ENCODE results near the gene TRABD2B. TPM values are rescaled to one million over a fixed set of nuclear protein-coding genes. Genes with fewer than 3 reads are reported as not detected.

TRABD2B gene
- total and polyA plus RNA-seq, 12 donors, result 0.33 to 3.3 (median 0.83) TPM

DNA sequence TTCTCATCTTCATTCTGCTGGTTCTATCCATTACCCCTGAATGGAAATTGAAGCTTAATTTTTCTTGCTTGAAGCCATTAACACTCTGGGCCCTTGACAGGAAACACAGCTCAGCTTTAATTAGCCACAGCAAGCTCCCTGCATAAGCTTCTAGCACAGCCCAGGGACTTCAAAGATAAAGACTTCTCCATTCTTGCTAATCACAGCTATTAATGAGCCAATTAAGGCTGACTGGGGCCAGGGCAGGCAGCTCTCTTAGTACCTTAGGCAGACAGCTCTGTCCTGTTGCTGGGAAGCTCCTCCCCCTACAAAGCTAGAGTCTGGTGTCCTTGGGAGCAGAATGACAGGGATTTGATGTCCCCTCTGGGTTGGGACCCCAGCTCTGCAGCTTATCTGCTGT is 27.9 kb upstream of the TRABD2B start:
- TF ChIP-seq, protein P1, sequence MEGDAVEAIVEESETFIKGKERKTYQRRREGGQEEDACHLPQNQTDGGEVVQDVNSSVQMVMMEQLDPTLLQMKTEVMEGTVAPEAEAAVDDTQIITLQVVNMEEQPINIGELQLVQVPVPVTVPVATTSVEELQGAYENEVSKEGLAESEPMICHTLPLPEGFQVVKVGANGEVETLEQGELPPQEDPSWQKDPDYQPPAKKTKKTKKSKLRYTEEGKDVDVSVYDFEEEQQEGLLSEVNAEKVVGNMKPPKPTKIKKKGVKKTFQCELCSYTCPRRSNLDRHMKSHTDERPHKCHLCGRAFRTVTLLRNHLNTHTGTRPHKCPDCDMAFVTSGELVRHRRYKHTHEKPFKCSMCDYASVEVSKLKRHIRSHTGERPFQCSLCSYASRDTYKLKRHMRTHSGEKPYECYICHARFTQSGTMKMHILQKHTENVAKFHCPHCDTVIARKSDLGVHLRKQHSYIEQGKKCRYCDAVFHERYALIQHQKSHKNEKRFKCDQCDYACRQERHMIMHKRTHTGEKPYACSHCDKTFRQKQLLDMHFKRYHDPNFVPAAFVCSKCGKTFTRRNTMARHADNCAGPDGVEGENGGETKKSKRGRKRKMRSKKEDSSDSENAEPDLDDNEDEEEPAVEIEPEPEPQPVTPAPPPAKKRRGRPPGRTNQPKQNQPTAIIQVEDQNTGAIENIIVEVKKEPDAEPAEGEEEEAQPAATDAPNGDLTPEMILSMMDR (IDR thresholded peaks at IDR 0.05), result no peak
- TF ChIP-seq POLR2A (IDR thresholded peaks at IDR 0.05), result no peak
- H3K4me3 ChIP-seq, result no peak overlapping the region
- no peaks in the 10 kb centered on the region for H3K9me3 ChIP-seq (replicated peaks in 1 of 3)
- peak in 1 of 7 donors; percentile 39 for DNase-seq
- no peaks in the 10 kb centered on the region for H3K4me1 ChIP-seq (replicated peaks in 1 of 2)
- intact Hi-C loops (cut with DNase I), result no loop called here
- no peak overlapping the region for H3K27ac ChIP-seq
- no peaks in the 10 kb centered on the region for H3K27me3 ChIP-seq
- no peaks in the 10 kb centered on the region for H3K36me3 ChIP-seq (replicated peaks in 1 of 2)

DNA sequence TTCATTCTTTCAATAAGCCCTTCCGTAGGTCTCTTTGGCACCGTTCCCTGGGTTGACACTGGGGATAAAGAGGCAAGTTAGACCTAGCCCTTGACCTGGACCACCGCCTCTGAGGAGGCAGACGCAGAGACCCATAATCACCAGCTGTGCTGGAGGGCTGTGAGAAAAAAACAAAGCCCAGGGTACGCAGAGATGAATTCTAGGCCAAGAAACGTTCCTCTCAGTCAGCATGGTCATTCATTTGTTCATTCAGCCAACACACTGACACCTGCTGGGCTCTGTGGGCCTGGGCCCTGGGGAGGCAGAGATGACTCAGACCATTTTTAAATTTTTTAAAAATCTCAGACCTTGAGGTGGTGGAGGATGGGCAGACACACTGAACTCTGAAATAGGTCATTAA is 26.3 kb upstream of the TRABD2B start:
- DNase-seq, result peak in 1 of 7 donors; percentile 7
- Histone ChIP-seq H3K36me3 (replicated peaks in 1 of 2) (no peaks in the 10 kb centered on the region), H3K27me3 (no peaks in the 10 kb centered on the region), H3K4me3 (no peak overlapping the region), H3K27ac (no peak overlapping the region), H3K4me1 (replicated peaks in 1 of 2) (no peaks in the 10 kb centered on the region), H3K9me3 (replicated peaks in 1 of 3) (no peaks in the 10 kb centered on the region)
- intact Hi-C loops (cut with DNase I), result no loop called here
- TF ChIP-seq POLR2A (IDR thresholded peaks at IDR 0.05), result no peak
- TF ChIP-seq, protein P1 (IDR thresholded peaks at IDR 0.05), result no peak
- WGBS, 4 donors, result 88 to 92% (median 90%) methylated on average over 6 of the region's 6 CpGs

DNA sequence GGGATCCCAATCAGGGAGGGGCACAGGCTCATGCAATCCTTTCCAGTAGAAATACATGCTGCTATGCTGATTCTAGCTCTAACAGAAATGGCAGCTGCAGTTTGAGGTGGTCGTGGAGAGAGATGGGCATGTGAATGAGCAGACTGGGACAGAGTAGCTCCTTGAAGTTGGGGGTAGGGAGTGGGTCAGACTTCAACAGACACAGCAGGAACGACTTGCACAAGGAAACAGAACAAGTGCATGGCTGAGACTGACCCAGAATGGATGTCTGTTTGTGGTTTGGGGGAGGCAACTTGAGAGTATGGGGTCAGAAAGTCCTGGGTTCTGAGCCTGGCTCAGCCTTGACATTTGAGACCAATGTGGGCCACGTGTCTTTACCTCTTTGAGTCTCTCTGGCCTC is 25.1 kb upstream of the TRABD2B start:
- intact Hi-C loops (cut with DNase I), result no loop called here

DNA sequence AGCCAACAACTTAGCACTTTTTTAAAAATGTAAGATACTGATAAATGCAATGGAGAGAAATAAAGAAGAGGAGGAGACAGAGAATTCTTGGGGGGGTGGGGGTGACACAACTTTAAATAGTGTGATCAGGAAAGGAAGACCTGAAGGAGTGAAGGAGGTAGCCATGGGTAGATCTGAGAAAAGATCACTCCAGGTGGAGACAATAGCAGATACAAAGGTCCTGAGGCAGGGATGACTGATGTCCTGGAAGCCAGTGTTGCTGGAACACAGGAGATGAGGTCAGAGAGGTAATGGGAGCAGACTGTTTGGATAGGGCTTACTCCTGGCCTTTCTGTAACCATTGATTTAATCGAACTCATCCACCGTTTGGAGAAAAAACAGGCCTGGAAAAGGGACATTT is 24.6 kb upstream of the TRABD2B start:
- H3K9me3 ChIP-seq (replicated peaks in 1 of 3), result no peaks in the 10 kb centered on the region
- no peak for TF ChIP-seq POLR2A (IDR thresholded peaks at IDR 0.05)
- TF ChIP-seq, protein P1 (IDR thresholded peaks at IDR 0.05), result no peak
- peak in 1 of 7 donors; percentile 29 for DNase-seq
- H3K27me3 ChIP-seq, result no peaks in the 10 kb centered on the region
- WGBS, 4 donors, result 53 to 74% (median 62%) methylated on average over 2 of the region's 2 CpGs
- H3K4me1 ChIP-seq (replicated peaks in 1 of 2), result no peaks in the 10 kb centered on the region
- intact Hi-C loops (cut with DNase I), result no loop called here
- no peak overlapping the region for H3K4me3 ChIP-seq
- H3K27ac ChIP-seq, result no peak overlapping the region
- H3K36me3 ChIP-seq (replicated peaks in 1 of 2), result no peaks in the 10 kb centered on the region

More for the DNA sequence above, 25.1 kb upstream of the TRABD2B start:
- no peak overlapping the region for H3K27ac ChIP-seq
- no peak for TF ChIP-seq POLR2A (IDR thresholded peaks at IDR 0.05)
- TF ChIP-seq, protein P1 (IDR thresholded peaks at IDR 0.05), result no peak
- 61 to 81% (median 78%) methylated on average over 3 of the region's 3 CpGs for WGBS, 4 donors
- no peaks in the 10 kb centered on the region for H3K36me3 ChIP-seq (replicated peaks in 1 of 2)
- no peaks in the 10 kb centered on the region for H3K27me3 ChIP-seq
- no peak overlapping the region for H3K4me3 ChIP-seq
- H3K4me1 ChIP-seq (replicated peaks in 1 of 2), result no peaks in the 10 kb centered on the region
- no peaks in the 10 kb centered on the region for H3K9me3 ChIP-seq (replicated peaks in 1 of 3)
- DNase-seq, result peak in 1 of 7 donors; percentile 14
